AG04449 (cell line): ENCODE measurements around the gene KLF18.

Source experiments
- CTCF ChIA-PET: fragments of 350-600 bp; formaldehyde crosslinking; extraction: SDS; loops from one replicate; lab custom pipeline; 2021; ENCODE audit warnings: antibody characterized with exemption; lab: Yijun Ruan, JAX
- POLR2A ChIA-PET: fragments of 400-600, 350-600 bp; formaldehyde crosslinking; extraction: SDS; loops from one replicate; lab custom pipeline; 2020; ENCODE audit warnings: antibody characterized with exemption, inconsistent platforms; lab: Yijun Ruan, JAX
- DNase-seq: peaks from one replicate; pipeline ENCODE4 v3.0.0-alpha.2; 2010; ENCODE audit warnings: low read depth, low spot score
- H3K4me3 ChIP-seq: 2 replicates; pipeline ENCODE4 v1.5.1; 2011; ENCODE audit warnings: low read depth, mild to moderate bottlenecking, control low read depth, low read length
- TF ChIP-seq, protein P1 (sequence below): IDR thresholded peaks from one replicate; pipeline ENCODE4 v1.5.1; 2011; ENCODE audit warnings: mild to moderate bottlenecking, moderate library complexity, low read length, control low read depth, inconsistent platforms; ENCODE audit not compliant: insufficient read depth; ENCODE audit errors: missing control alignments

The KLF18 gene

DNA sequence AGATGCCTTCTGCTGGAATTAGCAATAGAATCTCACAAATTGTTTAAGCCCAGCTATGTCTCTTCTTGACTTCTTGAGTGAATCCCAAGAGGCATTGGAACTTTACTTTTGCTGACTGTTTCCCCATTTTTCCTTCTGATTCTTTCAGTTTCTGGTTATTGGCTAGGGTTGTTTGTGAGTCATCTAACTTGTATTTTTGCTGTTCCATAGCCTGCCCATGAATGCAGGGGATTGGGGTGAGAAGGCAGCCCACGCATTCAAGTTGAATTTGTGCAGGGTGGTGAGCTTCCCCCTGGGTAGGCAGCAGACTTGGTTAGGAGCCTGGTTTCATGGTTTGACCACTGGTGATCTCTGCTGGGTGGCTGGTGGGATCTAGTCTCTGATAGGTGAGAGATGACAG, 33.2 kb downstream of the KLF18 start:
- POLR2A ChIA-PET, result no interaction called here

DNA sequence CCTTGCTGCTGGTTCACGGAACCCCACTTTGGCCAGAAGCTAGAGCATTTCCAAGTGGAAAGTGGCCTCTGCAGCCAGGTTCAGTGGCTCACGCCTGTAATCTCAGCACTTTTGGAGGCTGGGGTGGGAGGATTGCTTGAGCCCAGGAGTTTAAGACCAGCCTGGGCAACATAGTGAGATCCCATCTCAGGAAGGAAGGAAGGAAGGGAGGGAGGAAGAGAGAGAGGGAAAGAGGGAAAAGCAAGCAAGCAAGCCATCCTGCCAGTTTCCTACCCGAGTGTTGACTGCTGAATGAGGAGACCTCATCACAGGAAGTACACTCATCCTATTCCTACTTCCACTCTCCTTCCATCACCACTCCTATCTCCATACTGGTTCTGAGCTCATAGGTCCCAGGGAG, 35.6 kb downstream of the KLF18 start:
- POLR2A ChIA-PET, result no interaction called here
- TF ChIP-seq, protein P1, sequence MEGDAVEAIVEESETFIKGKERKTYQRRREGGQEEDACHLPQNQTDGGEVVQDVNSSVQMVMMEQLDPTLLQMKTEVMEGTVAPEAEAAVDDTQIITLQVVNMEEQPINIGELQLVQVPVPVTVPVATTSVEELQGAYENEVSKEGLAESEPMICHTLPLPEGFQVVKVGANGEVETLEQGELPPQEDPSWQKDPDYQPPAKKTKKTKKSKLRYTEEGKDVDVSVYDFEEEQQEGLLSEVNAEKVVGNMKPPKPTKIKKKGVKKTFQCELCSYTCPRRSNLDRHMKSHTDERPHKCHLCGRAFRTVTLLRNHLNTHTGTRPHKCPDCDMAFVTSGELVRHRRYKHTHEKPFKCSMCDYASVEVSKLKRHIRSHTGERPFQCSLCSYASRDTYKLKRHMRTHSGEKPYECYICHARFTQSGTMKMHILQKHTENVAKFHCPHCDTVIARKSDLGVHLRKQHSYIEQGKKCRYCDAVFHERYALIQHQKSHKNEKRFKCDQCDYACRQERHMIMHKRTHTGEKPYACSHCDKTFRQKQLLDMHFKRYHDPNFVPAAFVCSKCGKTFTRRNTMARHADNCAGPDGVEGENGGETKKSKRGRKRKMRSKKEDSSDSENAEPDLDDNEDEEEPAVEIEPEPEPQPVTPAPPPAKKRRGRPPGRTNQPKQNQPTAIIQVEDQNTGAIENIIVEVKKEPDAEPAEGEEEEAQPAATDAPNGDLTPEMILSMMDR, result no peak
- no peak overlapping the region for H3K4me3 ChIP-seq
- CTCF ChIA-PET, result no interaction called here
- no peak for DNase-seq

More for the DNA sequence above, 33.2 kb downstream of the KLF18 start:
- peak; percentile 9 for DNase-seq
- CTCF ChIA-PET, result interaction anchor here (0.5 to 1.3 kb wide), 4 partner anchors 26 to 103 kb away, joined by 3 to 4 read pairs (median 3); no protein-coding TSS in a partner anchor
- no peak overlapping the region for H3K4me3 ChIP-seq
- TF ChIP-seq, protein P1, result no peak

DNA sequence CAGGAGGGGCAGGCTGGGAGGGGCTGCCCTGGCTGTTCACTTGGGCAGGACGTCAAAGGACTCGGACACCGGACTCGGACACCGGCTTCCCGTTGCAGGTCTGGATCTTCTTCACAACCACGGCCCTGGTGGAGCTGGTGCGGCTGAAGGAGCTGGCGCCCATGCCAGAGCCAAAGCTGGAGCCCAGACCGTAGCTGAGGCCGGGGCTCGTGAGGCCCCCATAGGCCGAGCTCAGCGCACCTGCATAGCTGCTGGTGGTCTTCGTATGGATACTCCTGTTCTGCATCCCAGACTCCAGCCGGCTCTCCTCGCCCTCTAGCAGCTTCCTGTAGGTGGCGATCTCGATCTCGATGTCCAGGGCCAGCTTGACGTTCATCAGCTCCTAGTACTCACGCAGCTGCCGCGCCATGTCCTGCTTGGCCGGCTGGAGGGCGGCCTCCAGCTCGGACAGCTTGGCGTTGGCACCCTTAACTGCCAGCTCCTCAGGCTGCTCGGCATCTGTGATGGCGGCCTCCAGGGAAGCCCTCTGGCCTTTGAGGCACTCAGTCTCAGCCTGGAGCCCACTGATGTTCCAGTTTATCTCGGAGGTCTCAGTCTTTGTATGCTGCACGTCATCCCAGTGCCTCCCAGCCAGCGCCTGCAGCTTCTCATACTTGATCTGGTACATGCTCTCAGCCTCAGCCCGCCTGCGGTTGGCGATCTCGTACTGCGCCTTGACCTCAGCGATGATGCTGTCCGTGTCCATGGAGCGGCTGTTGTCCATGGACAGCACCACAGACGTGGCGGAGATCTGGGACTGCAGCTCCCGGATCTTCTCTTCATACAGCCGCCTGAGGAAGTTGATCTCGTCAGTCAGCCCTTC, 37.9 kb downstream of the KLF18 start:
- H3K4me3 ChIP-seq, result no peak overlapping the region
- ChIA-PET CTCF (interaction anchor here (0.9 to 1.6 kb wide), 8 partner anchors 8 to 115 kb away, joined by 3 to 6 read pairs (median 4); no protein-coding TSS in a partner anchor), POLR2A (interaction anchor here (0.6 kb wide), 1 partner anchor 11 kb away, joined by 4 read pairs; no protein-coding TSS in a partner anchor)
- DNase-seq, result no peak
- TF ChIP-seq, protein P1, result peak; percentile 27

DNA sequence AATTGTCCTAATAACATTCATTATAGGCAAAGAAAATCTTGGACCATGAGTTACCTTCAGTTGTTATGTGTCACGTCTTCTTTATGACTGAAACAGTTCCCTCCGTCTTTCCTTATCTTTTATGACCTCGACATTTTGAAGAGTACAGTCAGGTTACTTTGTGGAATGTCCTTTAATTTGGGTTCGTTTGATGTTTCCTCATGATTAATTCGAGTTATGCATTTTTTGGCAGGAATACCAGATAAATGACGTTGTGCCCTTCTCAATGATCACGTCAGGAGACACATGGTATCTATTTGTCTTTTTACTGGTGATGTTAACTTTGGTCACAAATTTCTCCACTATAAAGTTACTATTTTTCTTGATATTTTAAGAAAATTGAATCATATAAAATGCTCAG, 40.1 kb downstream of the KLF18 start:
- CTCF ChIA-PET, result no interaction called here
- no peak for DNase-seq

DNA sequence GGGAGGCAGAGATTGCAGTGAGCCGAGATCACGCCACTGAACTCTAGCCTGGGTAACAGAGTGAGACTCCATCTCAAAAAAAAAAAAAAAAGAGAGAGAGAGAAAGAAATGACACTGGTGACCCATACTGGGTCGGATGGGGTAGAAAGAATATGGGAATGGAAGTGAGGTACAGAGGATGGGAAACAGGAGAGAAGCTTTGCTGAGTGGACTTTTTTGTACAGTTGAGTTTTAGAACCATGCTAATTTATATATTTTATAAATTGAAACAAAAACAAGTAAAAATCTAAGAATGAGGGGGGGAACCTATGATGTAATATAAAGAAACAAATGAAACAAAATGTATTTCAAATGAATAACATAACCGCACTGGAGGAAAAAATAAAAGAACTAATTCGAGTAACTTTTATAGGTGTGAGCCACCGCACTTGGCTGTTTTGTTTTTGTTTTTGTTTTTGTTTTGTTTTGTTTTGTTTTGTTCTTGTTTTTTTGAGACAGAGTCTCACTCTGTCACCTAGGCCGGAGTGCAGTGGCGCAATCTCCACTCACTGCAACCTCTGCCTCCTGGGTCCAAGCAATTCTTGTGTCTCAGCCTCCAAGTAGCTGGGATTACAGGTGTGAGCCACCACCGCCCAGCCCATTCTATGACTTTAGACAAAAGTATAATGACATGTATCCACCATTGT, 41.1 kb downstream of the KLF18 start:
- ChIA-PET POLR2A (no interaction called here), CTCF (no interaction called here)
- no peak for DNase-seq
- TF ChIP-seq, protein P1, result no peak
- no peak overlapping the region for H3K4me3 ChIP-seq

More for the DNA sequence above, 40.1 kb downstream of the KLF18 start:
- POLR2A ChIA-PET, result no interaction called here
- no peak overlapping the region for H3K4me3 ChIP-seq
- TF ChIP-seq, protein P1, result no peak

DNA sequence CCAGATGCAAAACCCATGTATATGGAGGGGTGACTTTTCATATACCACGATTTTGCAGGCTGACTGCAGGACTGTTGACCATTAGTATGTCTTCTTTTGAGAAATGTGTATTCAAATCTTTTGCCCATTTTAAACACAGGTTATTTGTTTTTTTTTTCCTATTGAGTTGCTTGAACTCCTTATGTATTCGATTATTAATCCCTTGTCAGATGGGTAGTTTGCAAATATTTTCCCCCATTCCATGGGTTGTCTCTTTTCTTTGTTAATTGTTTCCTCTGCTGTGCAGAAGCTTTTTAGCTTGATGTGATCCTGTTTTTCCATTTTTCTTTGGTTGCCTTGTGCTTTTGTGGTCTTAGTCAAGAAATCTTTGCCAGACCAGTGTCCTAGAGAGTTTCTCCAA, 47.4 kb downstream of the KLF18 start:
- TF ChIP-seq, protein P1, result no peak
- ChIA-PET POLR2A (interaction anchor here (0.6 kb wide), 1 partner anchor 9 kb away, joined by 3 read pairs; no protein-coding TSS in a partner anchor), CTCF (interaction anchor here (1.1 to 2.9 kb wide), 2 partner anchors 9 to 124 kb away, joined by 3 to 8 read pairs; no protein-coding TSS in a partner anchor)

More for the DNA sequence above, 47.4 kb downstream of the KLF18 start:
- DNase-seq, result no peak
- no peak overlapping the region for H3K4me3 ChIP-seq
